Measurements from ENCODE around the gene KCNMB2. TPM values are rescaled to one million over a fixed set of nuclear protein-coding genes. Genes with fewer than 3 reads are reported as not detected.

The KCNMB2 gene
- polyA plus RNA-seq, 3 donors = not detected

GRCh38 chr3:178844916-178845315, 308.7 kb downstream of the KCNMB2 start:
- Mint-ChIP-seq H3K4me1 (no peaks in the 10 kb centered on the region), H3K36me3 (no peaks in the 10 kb centered on the region), H3K4me3 (no peak overlapping the region), H3K27ac (no peak overlapping the region), H3K27me3 (ENCODE audit: low read depth in 3 of 3) (peaks cover 0 to 2% (median 0%) of the 10 kb centered on the region in 3 donors), H3K9me3 (peaks cover 0 to 7% (median 0%) of the 10 kb centered on the region in 7 donors)
- Histone ChIP-seq H3K4me3 (replicated peaks in 1 of 3; ENCODE audit: low read depth in 2 of 3, low read length in 3 of 3) (no peak overlapping the region), H3K27ac (ENCODE audit: low read depth in 1 of 2, low read length in 2 of 2) (no peak overlapping the region), H3K27me3 (ENCODE audit: control insufficient read depth in 2 of 2, insufficient read depth in 2 of 2, low read length in 2 of 2) (no peaks in the 10 kb centered on the region), H3K36me3 (replicated peaks in 1 of 2; ENCODE audit: control insufficient read depth in 1 of 2, insufficient read depth in 2 of 2, low read length in 2 of 2) (no peaks in the 10 kb centered on the region), H2AFZ (ENCODE audit: insufficient read depth, low read depth, low read length, poor library complexity, severe bottlenecking) (no peak overlapping the region), H3K9ac (ENCODE audit: insufficient read depth, low read length, poor library complexity, severe bottlenecking) (no peak overlapping the region), H3K9me3 (replicated peaks in 1 of 2; ENCODE audit: control insufficient read depth in 1 of 2, insufficient read depth in 1 of 2, low read length in 2 of 2) (peaks cover 6 to 7% of the 10 kb centered on the region in 2 donors), H3K79me2 (ENCODE audit: insufficient read depth, low read length) (no peaks in the 10 kb centered on the region), H3K4me1 (ENCODE audit: control insufficient read depth in 1 of 2, insufficient read depth in 2 of 2, low read length in 2 of 2) (no peaks in the 10 kb centered on the region), H3K4me2 (replicated peaks; ENCODE audit: extremely low read depth, low read length, poor library complexity, severe bottlenecking) (no peak overlapping the region), H4K20me1 (ENCODE audit: insufficient read depth, low read length) (no peaks in the 10 kb centered on the region)
- DNase-seq = no peak
- intact Hi-C loops (cut with micrococcal nuclease) = no loop called here
- WGBS (ENCODE audit: insufficient coverage) = no CpG with 5 or more reads among the region's 2 CpGs
- TF ChIP-seq CTCF (IDR thresholded peaks at IDR 0.05) = no peak

GRCh38 chr3:178845420-178846118, 309.3 kb downstream of the KCNMB2 start:
- no peak overlapping the region for H3K4me2 ChIP-seq (replicated peaks; ENCODE audit: extremely low read depth, low read length, poor library complexity, severe bottlenecking)
- no peak for DNase-seq
- H3K79me2 ChIP-seq (ENCODE audit: insufficient read depth, low read length) = no peaks in the 10 kb centered on the region
- no peaks in the 10 kb centered on the region for H3K36me3 ChIP-seq (replicated peaks in 1 of 2; ENCODE audit: control insufficient read depth in 1 of 2, insufficient read depth in 2 of 2, low read length in 2 of 2)
- no peak overlapping the region for H3K27ac Mint-ChIP-seq
- H3K9me3 Mint-ChIP-seq = peaks cover 0 to 2% (median 0%) of the 10 kb centered on the region in 7 donors
- no peaks in the 10 kb centered on the region for H3K4me1 Mint-ChIP-seq
- H3K4me3 Mint-ChIP-seq = no peak overlapping the region
- TF ChIP-seq CTCF (IDR thresholded peaks at IDR 0.05) = no peak
- no peaks in the 10 kb centered on the region for H3K27me3 ChIP-seq (ENCODE audit: control insufficient read depth in 2 of 2, insufficient read depth in 2 of 2, low read length in 2 of 2)
- no peak overlapping the region for H3K9ac ChIP-seq (ENCODE audit: insufficient read depth, low read length, poor library complexity, severe bottlenecking)
- H3K4me3 ChIP-seq (replicated peaks in 1 of 3; ENCODE audit: low read depth in 2 of 3, low read length in 3 of 3) = no peak overlapping the region
- peaks cover 0 to 2% (median 0%) of the 10 kb centered on the region in 3 donors for H3K27me3 Mint-ChIP-seq (ENCODE audit: low read depth in 3 of 3)
- WGBS (ENCODE audit: insufficient coverage) = no CpG with 5 or more reads among the region's 3 CpGs
- intact Hi-C loops (cut with micrococcal nuclease) = no loop called here
- H3K27ac ChIP-seq (ENCODE audit: low read depth in 1 of 2, low read length in 2 of 2) = no peak overlapping the region
- no peaks in the 10 kb centered on the region for H3K36me3 Mint-ChIP-seq
- H4K20me1 ChIP-seq (ENCODE audit: insufficient read depth, low read length) = no peaks in the 10 kb centered on the region
- no peaks in the 10 kb centered on the region for H3K4me1 ChIP-seq (ENCODE audit: control insufficient read depth in 1 of 2, insufficient read depth in 2 of 2, low read length in 2 of 2)
- no peak overlapping the region for H2AFZ ChIP-seq (ENCODE audit: insufficient read depth, low read depth, low read length, poor library complexity, severe bottlenecking)
- H3K9me3 ChIP-seq (replicated peaks in 1 of 2; ENCODE audit: control insufficient read depth in 1 of 2, insufficient read depth in 1 of 2, low read length in 2 of 2) = peaks cover under 1% of the 10 kb centered on the region in 2 donors
